Stomach smooth muscle (tissue), 2 donors: ENCODE measurements around the gene BRMS1.
A peak's percentile ranks its signal among the peaks of the same experiment; 100 is the strongest.

Experiments used
- H3K27ac ChIP-seq: one replicate; pipeline ENCODE4 v1.7.0; 2013; ENCODE audit warnings: mild to moderate bottlenecking, low read length, inconsistent platforms
- H3K27me3 ChIP-seq, 2 donors: one replicate each; pipeline ENCODE4 v1.7.0; 2013; ENCODE audit warnings: low read length in 2 of 2; ENCODE audit not compliant: insufficient read depth in 2 of 2, control insufficient read depth in 1 of 2
- H3K36me3 ChIP-seq, 2 donors: one replicate each; pipeline ENCODE4 v1.7.0; 2013; ENCODE audit warnings: low read length in 2 of 2; ENCODE audit not compliant: control insufficient read depth in 2 of 2, insufficient read depth in 2 of 2
- H3K4me1 ChIP-seq: one replicate; pipeline ENCODE4 v1.7.0; 2013; ENCODE audit warnings: low read length; ENCODE audit not compliant: control insufficient read depth, insufficient read depth
- H3K4me3 ChIP-seq, 2 donors: one replicate each; pipeline ENCODE4 v1.7.0; 2013; ENCODE audit warnings: low read length in 2 of 2
- H3K9ac ChIP-seq, 2 donors: one replicate each; pipeline ENCODE4 v1.7.0; 2013; ENCODE audit warnings: low read length in 2 of 2, mild to moderate bottlenecking in 1 of 2
- H3K9me3 ChIP-seq, 2 donors: one replicate each; pipeline ENCODE4 v1.7.0; 2013; ENCODE audit warnings: low read length in 2 of 2; ENCODE audit not compliant: control insufficient read depth in 2 of 2
- donor health status: healthy.
- donor health status: Pancreatic carcinoma.

BRMS1 gene

GRCh38 chr11:66343176-66343575, 1.7 kb downstream of the BRMS1 start:
- H3K4me3 ChIP-seq, result no peak overlapping the region
- no peaks in the 10 kb centered on the region for H3K9me3 ChIP-seq
- H3K9ac ChIP-seq, result no peak overlapping the region
- peaks cover 43% of the 10 kb centered on the region for H3K4me1 ChIP-seq
- H3K27ac ChIP-seq, result no peak overlapping the region
- H3K36me3 ChIP-seq, result peaks cover 32 to 35% of the 10 kb centered on the region in 2 donors
- no peaks in the 10 kb centered on the region for H3K27me3 ChIP-seq

GRCh38 chr11:66341502-66342126, 3.3 kb downstream of the BRMS1 start:
- Histone ChIP-seq H3K36me3 (peaks cover 35 to 38% of the 10 kb centered on the region in 2 donors), H3K27me3 (no peaks in the 10 kb centered on the region), H3K4me3 (no peak overlapping the region), H3K9ac (no peak overlapping the region), H3K27ac (no peak overlapping the region), H3K9me3 (no peaks in the 10 kb centered on the region), H3K4me1 (peaks cover 38% of the 10 kb centered on the region)

- Histone ChIP-seq H3K27me3 (no peaks in the 10 kb centered on the region), H3K36me3 (peaks cover 35 to 38% of the 10 kb centered on the region in 2 donors), H3K4me1 (peaks cover 36% of the 10 kb centered on the region), H3K9ac (no peak overlapping the region), H3K4me3 (no peak overlapping the region), H3K9me3 (no peaks in the 10 kb centered on the region), H3K27ac (no peak overlapping the region)
These were observed 4.1 kb downstream of the BRMS1 start for GRCh38 chr11:66340596-66341501.

- H3K9me3 ChIP-seq, result no peaks in the 10 kb centered on the region
- H3K9ac ChIP-seq, result no peak overlapping the region
- peaks cover 37% of the 10 kb centered on the region for H3K4me1 ChIP-seq
- no peak overlapping the region for H3K4me3 ChIP-seq
- no peaks in the 10 kb centered on the region for H3K27me3 ChIP-seq
- peaks cover 35 to 38% of the 10 kb centered on the region in 2 donors for H3K36me3 ChIP-seq
- no peak overlapping the region for H3K27ac ChIP-seq
These were observed 5.0 kb downstream of the BRMS1 start for GRCh38 chr11:66339686-66340483.

- Histone ChIP-seq H3K27me3 (no peaks in the 10 kb centered on the region), H3K9ac (no peak overlapping the region), H3K4me3 (no peak overlapping the region), H3K27ac (no peak overlapping the region), H3K9me3 (no peaks in the 10 kb centered on the region), H3K36me3 (peaks cover 35 to 38% of the 10 kb centered on the region in 2 donors), H3K4me1 (peaks cover 33% of the 10 kb centered on the region)
These were observed 5.7 kb downstream of the BRMS1 start for GRCh38 chr11:66339162-66339675.

GRCh38 chr11:66338276-66339161, 6.4 kb downstream of the BRMS1 start:
- no peak overlapping the region for H3K9ac ChIP-seq
- no peaks in the 10 kb centered on the region for H3K9me3 ChIP-seq
- H3K36me3 ChIP-seq, result peaks cover 35 to 38% of the 10 kb centered on the region in 2 donors
- H3K4me1 ChIP-seq, result peaks cover 26% of the 10 kb centered on the region
- no peak overlapping the region for H3K27ac ChIP-seq
- no peaks in the 10 kb centered on the region for H3K27me3 ChIP-seq
- no peak overlapping the region for H3K4me3 ChIP-seq

- Histone ChIP-seq H3K4me3 (peak overlapping the region in 1 of 2 donors; percentile 77), H3K36me3 (peaks cover 31 to 34% of the 10 kb centered on the region in 2 donors), H3K9ac (no peak overlapping the region), H3K27me3 (no peaks in the 10 kb centered on the region), H3K4me1 (peaks cover 22% of the 10 kb centered on the region), H3K9me3 (no peaks in the 10 kb centered on the region), H3K27ac (no peak overlapping the region)
These were observed 7.6 kb downstream of the BRMS1 start for GRCh38 chr11:66337103-66337899.

GRCh38 chr11:66336234-66337102, 8.4 kb downstream of the BRMS1 start, which contains the start of gene RIN1:
RIN1 (minus strand) TSS chr11:66336434; CDS start chr11:66336402, 32 bp downstream.
- H3K27ac ChIP-seq, result peak within 1 kb of the TSS; percentile 55
- H3K27me3 ChIP-seq, result no peaks in the 10 kb centered on the region
- peak within 1 kb of the TSS; percentile 57 to 72 for H3K9ac ChIP-seq
- no peaks in the 10 kb centered on the region for H3K9me3 ChIP-seq
- H3K4me3 ChIP-seq, result peak within 1 kb of the TSS; percentile 73 to 77
- H3K4me1 ChIP-seq, result peaks cover 22% of the 10 kb centered on the region
- H3K36me3 ChIP-seq, result peaks cover 25 to 26% of the 10 kb centered on the region in 2 donors
